Mesothelial cell of epicardium (in vitro differentiated cells): ENCODE results near the gene IL6. TPM values are rescaled to one million over a fixed set of nuclear protein-coding genes. Genes with fewer than 3 reads are reported as not detected.

Experiments
- DNase-seq, 2 experiments: peaks; one replicate each; pipeline ENCODE4 v3.0.0; 2021; ENCODE audit warnings: low spot score in 2 of 2; ENCODE audit not compliant: unreplicated experiment in 2 of 2
- H3K27ac Mint-ChIP-seq: 2 replicates; pipeline ENCODE4 v1.8.0; 2021; ENCODE audit warnings: mixed read lengths
- H3K27me3 Mint-ChIP-seq: 2 replicates; pipeline ENCODE4 v1.8.0; 2021; ENCODE audit warnings: low read depth, mixed read lengths
- H3K36me3 Mint-ChIP-seq: 2 replicates; pipeline ENCODE4 v1.8.0; 2021; ENCODE audit warnings: mixed read lengths
- H3K4me1 Mint-ChIP-seq: 2 replicates; pipeline ENCODE4 v1.8.0; 2021; ENCODE audit warnings: mixed read lengths
- H3K4me3 Mint-ChIP-seq: 2 replicates; pipeline ENCODE4 v1.8.0; 2021; ENCODE audit warnings: mild to moderate bottlenecking, moderate library complexity, mixed read lengths
- H3K9me3 Mint-ChIP-seq: 2 replicates; pipeline ENCODE4 v1.8.0; 2021; ENCODE audit warnings: mixed read lengths
- CTCF ChIP-seq: fragments of 200-600 bp; sonication (generic); IDR thresholded peaks from one replicate; pipeline ENCODE4 v1.5.0; 2021; ENCODE audit warnings: antibody characterized with exemption; ENCODE audit not compliant: unreplicated experiment
- total RNA-seq: library from RNA; stranded (reverse); gene quantifications from 3 replicates; pipeline ENCODE4 v1.2.1, GENCODE V29; 2021

Gene IL6
- total RNA-seq, 1 donor from 2014 or later = 1.4 TPM

GRCh38 chr7:22696541-22697228, 30.3 kb upstream of the IL6 start:
- DNase-seq = no peak
- no peaks in the 10 kb centered on the region for H3K9me3 Mint-ChIP-seq
- no peaks in the 10 kb centered on the region for H3K27me3 Mint-ChIP-seq
- no peak overlapping the region for H3K4me3 Mint-ChIP-seq
- H3K4me1 Mint-ChIP-seq = peaks cover 8% of the 10 kb centered on the region
- H3K36me3 Mint-ChIP-seq = no peaks in the 10 kb centered on the region
- peak overlapping the region; percentile 8 for H3K27ac Mint-ChIP-seq
- no peak for TF ChIP-seq CTCF

- Mint-ChIP-seq H3K27me3 (no peaks in the 10 kb centered on the region), H3K27ac (no peak overlapping the region), H3K9me3 (no peaks in the 10 kb centered on the region), H3K4me3 (no peak overlapping the region), H3K4me1 (peaks cover 8% of the 10 kb centered on the region), H3K36me3 (no peaks in the 10 kb centered on the region)
- DNase-seq = no peak
- TF ChIP-seq CTCF = no peak
Observed at GRCh38 chr7:22697322-22697859, 29.6 kb upstream of the IL6 start.

GRCh38 chr7:22697876-22698606, 29.0 kb upstream of the IL6 start:
- H3K4me3 Mint-ChIP-seq = no peak overlapping the region
- H3K4me1 Mint-ChIP-seq = peaks cover 13% of the 10 kb centered on the region
- H3K9me3 Mint-ChIP-seq = no peaks in the 10 kb centered on the region
- no peak for DNase-seq
- no peaks in the 10 kb centered on the region for H3K36me3 Mint-ChIP-seq
- peaks cover 1% of the 10 kb centered on the region for H3K27me3 Mint-ChIP-seq
- H3K27ac Mint-ChIP-seq = peak overlapping the region; percentile 47
- TF ChIP-seq CTCF = no peak

GRCh38 chr7:22698767-22699166, 28.2 kb upstream of the IL6 start:
- H3K36me3 Mint-ChIP-seq = no peaks in the 10 kb centered on the region
- no peak for TF ChIP-seq CTCF
- H3K27me3 Mint-ChIP-seq = peaks cover 5% of the 10 kb centered on the region
- no peak for DNase-seq
- no peak overlapping the region for H3K4me3 Mint-ChIP-seq
- H3K9me3 Mint-ChIP-seq = no peaks in the 10 kb centered on the region
- H3K4me1 Mint-ChIP-seq = peaks cover 14% of the 10 kb centered on the region
- peak overlapping the region; percentile 47 for H3K27ac Mint-ChIP-seq

GRCh38 chr7:22700559-22701002, 26.4 kb upstream of the IL6 start:
- TF ChIP-seq CTCF = no peak
- Mint-ChIP-seq H3K27me3 (peaks cover 7% of the 10 kb centered on the region), H3K27ac (no peak overlapping the region), H3K4me1 (peaks cover 14% of the 10 kb centered on the region), H3K4me3 (no peak overlapping the region), H3K36me3 (no peaks in the 10 kb centered on the region), H3K9me3 (no peaks in the 10 kb centered on the region)
- no peak for DNase-seq
